Caco-2 (cell line): ENCODE measurements around the gene UCN2. TPM values are rescaled to one million over a fixed set of nuclear protein-coding genes. Genes with fewer than 3 reads are reported as not detected.

Source experiments
- BruUV-seq: library from RNA; stranded (reverse); fragments of 400-500 nt; replicated peaks from 2 replicates; lab custom pipeline; 2021; lab: Mats Ljungman, UMichigan
- CTCF ChIA-PET: fragments of 300-600 bp; sonication (Branson Sonifier 250); formaldehyde crosslinking; loops from one replicate; lab custom pipeline; 2022; ENCODE audit warnings: antibody characterized with exemption; lab: Charles Lee
- POLR2A ChIA-PET: fragments of 300-600 bp; sonication (Branson Sonifier 250); formaldehyde crosslinking; loops from one replicate; lab custom pipeline; 2022; ENCODE audit warnings: antibody characterized with exemption; lab: Charles Lee
- DNase-seq, 2 experiments: peaks; one replicate each; pipeline versions ENCODE4 v3.0.0 to v3.0.0-alpha.2; 2020 to 2022
- H3K27me3 ChIP-seq: replicated peaks from 2 replicates; pipeline ENCODE4 v1.6.0; 2011; ENCODE audit warnings: low read length; ENCODE audit not compliant: control insufficient read depth, insufficient read depth
- H3K36me3 ChIP-seq: 2 replicates; pipeline ENCODE4 v1.5.1; 2011; ENCODE audit warnings: low read length; ENCODE audit not compliant: control insufficient read depth, insufficient read depth
- H3K4me1 ChIP-seq: fragments of 250-450 bp; sonication (Bioruptor Pico); 2 replicates; pipeline ENCODE4 v1.5.1; 2020; ENCODE audit warnings: mild to moderate bottlenecking
- H3K4me3 ChIP-seq: 2 replicates; pipeline ENCODE4 v1.5.1; 2011; ENCODE audit warnings: low read depth, mild to moderate bottlenecking, control low read depth, low read length
- H3K9me3 ChIP-seq: fragments of 250-450 bp; sonication (Bioruptor Pico); 2 replicates; pipeline ENCODE4 v1.5.1; 2020; ENCODE audit warnings: mild to moderate bottlenecking, moderate library complexity
- H3K27ac Mint-ChIP-seq: one replicate; pipeline ENCODE4 v1.8.0; 2022; ENCODE audit warnings: mixed read lengths; ENCODE audit not compliant: unreplicated experiment
- H3K27me3 Mint-ChIP-seq: one replicate; pipeline ENCODE4 v1.8.0; 2022; ENCODE audit warnings: mixed read lengths; ENCODE audit not compliant: insufficient read depth, unreplicated experiment
- H3K36me3 Mint-ChIP-seq: one replicate; pipeline ENCODE4 v1.8.0; 2022; ENCODE audit warnings: mild to moderate bottlenecking, mixed read lengths; ENCODE audit not compliant: insufficient read depth, unreplicated experiment
- H3K4me1 Mint-ChIP-seq: one replicate; pipeline ENCODE4 v1.8.0; 2022; ENCODE audit warnings: low read depth, mixed read lengths; ENCODE audit not compliant: unreplicated experiment
- H3K4me3 Mint-ChIP-seq: one replicate; pipeline ENCODE4 v1.8.0; 2022; ENCODE audit warnings: mild to moderate bottlenecking, moderate library complexity, mixed read lengths; ENCODE audit not compliant: unreplicated experiment
- H3K9me3 Mint-ChIP-seq: one replicate; pipeline ENCODE4 v1.8.0; 2022; ENCODE audit warnings: mixed read lengths; ENCODE audit not compliant: unreplicated experiment
- CTCF ChIP-seq, 2 experiments: fragments of 200-600 bp in 1 of 2; IDR thresholded peaks; 1 replicate in 1 of 2; 2 replicates in 1 of 2; pipeline versions ENCODE4 v1.5.1 to v1.8.0; 2011 to 2022; ENCODE audit warnings: antibody characterized with exemption in 1 of 2, control low read depth in 1 of 2, inconsistent platforms in 1 of 2, low read depth in 1 of 2, low read length in 1 of 2, mild to moderate bottlenecking in 1 of 2, moderate library complexity in 1 of 2; ENCODE audit not compliant: insufficient read depth in 1 of 2, severe bottlenecking in 1 of 2, unreplicated experiment in 1 of 2
- intact Hi-C: fragments of 100-400 bp; cut with micrococcal nuclease; formaldehyde crosslinking; loops from one replicate; pipeline ENCODE4 v1.10.0; 2022; ENCODE audit not compliant: unreplicated experiment
- total RNA-seq: library from RNA; stranded (reverse); gene quantifications from 2 replicates; pipeline ENCODE4 v1.2.3, GENCODE V29; 2022

UCN2 gene
- total RNA-seq, 1 experiment from 2014 or later = 0.54 TPM

- no peaks in the 10 kb centered on the region for H3K27me3 ChIP-seq
- H3K4me1 Mint-ChIP-seq = no peaks in the 10 kb centered on the region
- no peak overlapping the region for H3K4me3 Mint-ChIP-seq
- intact Hi-C loops = no loop called here
- no peak overlapping the region for H3K27ac Mint-ChIP-seq
- H3K36me3 Mint-ChIP-seq = no peaks in the 10 kb centered on the region
- no peak for DNase-seq
- POLR2A ChIA-PET = no interaction called here
- no peaks in the 10 kb centered on the region for H3K9me3 Mint-ChIP-seq
- H3K4me1 ChIP-seq = no peaks in the 10 kb centered on the region
- BruUV-seq = no TSS peak
- TF ChIP-seq CTCF (IDR thresholded peaks at IDR 0.05; ENCODE audit: insufficient read depth in 1 of 2, low read depth in 1 of 2, low read length in 1 of 2, severe bottlenecking in 1 of 2, unreplicated experiment in 1 of 2) = no peak
- H3K27me3 Mint-ChIP-seq = no peaks in the 10 kb centered on the region
- no peak overlapping the region for H3K4me3 ChIP-seq
- no peaks in the 10 kb centered on the region for H3K36me3 ChIP-seq
- no peaks in the 10 kb centered on the region for H3K9me3 ChIP-seq
- CTCF ChIA-PET = no interaction called here
Measured at GRCh38 chr3:48569400-48569799, 5.8 kb upstream of the UCN2 start.

GRCh38 chr3:48568476-48568875, 4.9 kb upstream of the UCN2 start:
- H3K4me3 ChIP-seq = no peak overlapping the region
- Mint-ChIP-seq H3K27ac (no peak overlapping the region), H3K27me3 (no peaks in the 10 kb centered on the region), H3K9me3 (no peaks in the 10 kb centered on the region), H3K4me3 (no peak overlapping the region), H3K4me1 (no peaks in the 10 kb centered on the region), H3K36me3 (no peaks in the 10 kb centered on the region)
- ChIA-PET POLR2A (no interaction called here), CTCF (no interaction called here)
- no peaks in the 10 kb centered on the region for H3K36me3 ChIP-seq
- H3K27me3 ChIP-seq = no peaks in the 10 kb centered on the region
- no peaks in the 10 kb centered on the region for H3K9me3 ChIP-seq
- H3K4me1 ChIP-seq = no peaks in the 10 kb centered on the region
- no peak for TF ChIP-seq CTCF (IDR thresholded peaks at IDR 0.05; ENCODE audit: insufficient read depth in 1 of 2, low read depth in 1 of 2, low read length in 1 of 2, severe bottlenecking in 1 of 2, unreplicated experiment in 1 of 2)
- DNase-seq = no peak
- no TSS peak for BruUV-seq
- intact Hi-C loops = no loop called here

- CTCF ChIA-PET = no interaction called here
- Mint-ChIP-seq H3K9me3 (no peaks in the 10 kb centered on the region), H3K36me3 (no peaks in the 10 kb centered on the region), H3K4me3 (no peak overlapping the region), H3K27ac (no peak overlapping the region), H3K27me3 (no peaks in the 10 kb centered on the region), H3K4me1 (no peaks in the 10 kb centered on the region)
- no peaks in the 10 kb centered on the region for H3K27me3 ChIP-seq
- POLR2A ChIA-PET = no interaction called here
- no peak overlapping the region for H3K4me3 ChIP-seq
- intact Hi-C loops = no loop called here
- TF ChIP-seq CTCF (IDR thresholded peaks at IDR 0.05; ENCODE audit: insufficient read depth in 1 of 2, low read depth in 1 of 2, low read length in 1 of 2, severe bottlenecking in 1 of 2, unreplicated experiment in 1 of 2) = no peak
- H3K9me3 ChIP-seq = no peaks in the 10 kb centered on the region
- no peaks in the 10 kb centered on the region for H3K4me1 ChIP-seq
- no peaks in the 10 kb centered on the region for H3K36me3 ChIP-seq
- DNase-seq = no peak
- no TSS peak for BruUV-seq
Measured at GRCh38 chr3:48567500-48567899, 3.9 kb upstream of the UCN2 start.
